Measurements from ENCODE around the gene PIK3R5.

DNA sequence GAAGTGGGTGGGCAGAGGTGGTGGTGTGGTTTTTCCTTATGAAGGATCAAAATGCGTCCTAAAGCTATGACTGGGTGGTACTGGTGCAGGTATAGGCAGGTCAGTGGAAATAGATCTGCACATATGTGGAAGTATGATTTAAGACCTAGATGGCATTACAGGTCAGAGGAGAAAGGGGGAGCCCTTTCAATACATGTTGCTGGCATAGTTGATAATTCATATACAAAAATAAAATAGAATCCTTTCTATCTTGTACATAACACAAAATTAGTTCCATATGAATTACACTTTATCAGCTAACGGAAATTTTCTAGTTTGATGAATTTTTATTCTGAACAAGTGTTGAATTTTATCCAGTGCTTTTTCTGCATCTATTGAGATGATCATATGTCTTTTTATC is 20.8 kb upstream of the PIK3R5 start:
- TF ChIP-seq, protein P1, sequence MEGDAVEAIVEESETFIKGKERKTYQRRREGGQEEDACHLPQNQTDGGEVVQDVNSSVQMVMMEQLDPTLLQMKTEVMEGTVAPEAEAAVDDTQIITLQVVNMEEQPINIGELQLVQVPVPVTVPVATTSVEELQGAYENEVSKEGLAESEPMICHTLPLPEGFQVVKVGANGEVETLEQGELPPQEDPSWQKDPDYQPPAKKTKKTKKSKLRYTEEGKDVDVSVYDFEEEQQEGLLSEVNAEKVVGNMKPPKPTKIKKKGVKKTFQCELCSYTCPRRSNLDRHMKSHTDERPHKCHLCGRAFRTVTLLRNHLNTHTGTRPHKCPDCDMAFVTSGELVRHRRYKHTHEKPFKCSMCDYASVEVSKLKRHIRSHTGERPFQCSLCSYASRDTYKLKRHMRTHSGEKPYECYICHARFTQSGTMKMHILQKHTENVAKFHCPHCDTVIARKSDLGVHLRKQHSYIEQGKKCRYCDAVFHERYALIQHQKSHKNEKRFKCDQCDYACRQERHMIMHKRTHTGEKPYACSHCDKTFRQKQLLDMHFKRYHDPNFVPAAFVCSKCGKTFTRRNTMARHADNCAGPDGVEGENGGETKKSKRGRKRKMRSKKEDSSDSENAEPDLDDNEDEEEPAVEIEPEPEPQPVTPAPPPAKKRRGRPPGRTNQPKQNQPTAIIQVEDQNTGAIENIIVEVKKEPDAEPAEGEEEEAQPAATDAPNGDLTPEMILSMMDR (IDR thresholded peaks at IDR 0.05) = no peak
- TF ChIP-seq POLR2A (IDR thresholded peaks at IDR 0.05) (no peak), POLR2AphosphoS5 (IDR thresholded peaks at IDR 0.05) (no peak)

Measured in prostate gland (tissue), 2 donors.